Upper lobe of right lung (tissue), 1 donor: Measurements from ENCODE around the gene SLC9A9. TPM values are rescaled to one million over a fixed set of nuclear protein-coding genes. Genes with fewer than 3 reads are reported as not detected.

Experiments used
- ATAC-seq: fragments of 200-7000 bp; cut with Tn5 transposase; one replicate; pipeline ENCODE4 v1.9.1; 2020; ENCODE audit warnings: mild to moderate bottlenecking, moderate library complexity
- DNase-seq: peaks from one replicate; pipeline ENCODE4 v3.0.0-alpha.2; 2020
- H3K27ac ChIP-seq: fragments of 200-600 bp; one replicate; pipeline ENCODE4 v1.8.0; 2022
- H3K27me3 ChIP-seq: fragments of 200-600 bp; one replicate; pipeline ENCODE4 v1.8.0; 2022; ENCODE audit warnings: mild to moderate bottlenecking
- H3K36me3 ChIP-seq: fragments of 200-600 bp; one replicate; pipeline ENCODE4 v1.8.0; 2022
- H3K4me1 ChIP-seq: fragments of 200-600 bp; one replicate; pipeline ENCODE4 v1.8.0; 2022
- H3K4me3 ChIP-seq: fragments of 200-600 bp; one replicate; pipeline ENCODE4 v1.8.0; 2022; ENCODE audit warnings: mild to moderate bottlenecking
- H3K9me3 ChIP-seq: fragments of 200-600 bp; one replicate; pipeline ENCODE4 v1.8.0; 2022
- intact Hi-C: fragments of 100-400 bp; cut with DNase I; formaldehyde crosslinking; loops from one replicate; pipeline ENCODE4 v1.11.0; 2022
- total RNA-seq: library from RNA; stranded (reverse); fragmentation: NEBNext Ultra II Directional; extraction: Animal tissue kit (Norgen Biotek cat#: 25700); gene quantifications from one replicate; pipeline ENCODE4 v1.2.1, GENCODE V29; 2021
- TF ChIP-seq, protein P1 (sequence below): fragments of 200-600 bp; IDR thresholded peaks from one replicate; pipeline ENCODE4 v1.8.0; 2022; ENCODE audit warnings: antibody characterized with exemption
- donor health status: DM: no; HTN: yes; CAD: no; lungs with severe emphysema.

SLC9A9 gene
- total RNA-seq, 1 donor from 2014 or later, result 13.3 TPM

DNA sequence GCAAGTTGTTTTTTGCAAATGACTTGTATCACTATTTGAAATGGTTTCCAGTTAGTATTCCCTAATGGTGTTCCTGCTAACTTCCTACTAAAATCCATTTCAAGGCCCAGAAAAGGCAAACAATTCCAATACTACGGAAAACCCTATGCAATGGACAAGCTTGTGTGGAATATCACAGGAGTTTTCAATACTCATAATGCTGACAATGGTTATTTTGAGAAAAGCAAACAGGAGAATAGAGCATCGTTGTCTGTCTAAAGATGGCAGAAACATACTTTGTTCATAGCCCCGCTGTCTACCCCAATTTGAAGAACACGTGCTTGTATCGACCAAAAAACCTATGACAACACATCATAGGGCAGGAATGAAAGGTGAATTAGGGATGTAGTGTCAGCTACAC, 400.8 kb downstream of the SLC9A9 start:
- ATAC-seq, result no peak
- H3K36me3 ChIP-seq, result no peaks in the 10 kb centered on the region
- TF ChIP-seq, protein P1, sequence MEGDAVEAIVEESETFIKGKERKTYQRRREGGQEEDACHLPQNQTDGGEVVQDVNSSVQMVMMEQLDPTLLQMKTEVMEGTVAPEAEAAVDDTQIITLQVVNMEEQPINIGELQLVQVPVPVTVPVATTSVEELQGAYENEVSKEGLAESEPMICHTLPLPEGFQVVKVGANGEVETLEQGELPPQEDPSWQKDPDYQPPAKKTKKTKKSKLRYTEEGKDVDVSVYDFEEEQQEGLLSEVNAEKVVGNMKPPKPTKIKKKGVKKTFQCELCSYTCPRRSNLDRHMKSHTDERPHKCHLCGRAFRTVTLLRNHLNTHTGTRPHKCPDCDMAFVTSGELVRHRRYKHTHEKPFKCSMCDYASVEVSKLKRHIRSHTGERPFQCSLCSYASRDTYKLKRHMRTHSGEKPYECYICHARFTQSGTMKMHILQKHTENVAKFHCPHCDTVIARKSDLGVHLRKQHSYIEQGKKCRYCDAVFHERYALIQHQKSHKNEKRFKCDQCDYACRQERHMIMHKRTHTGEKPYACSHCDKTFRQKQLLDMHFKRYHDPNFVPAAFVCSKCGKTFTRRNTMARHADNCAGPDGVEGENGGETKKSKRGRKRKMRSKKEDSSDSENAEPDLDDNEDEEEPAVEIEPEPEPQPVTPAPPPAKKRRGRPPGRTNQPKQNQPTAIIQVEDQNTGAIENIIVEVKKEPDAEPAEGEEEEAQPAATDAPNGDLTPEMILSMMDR, result no peak
- H3K27ac ChIP-seq, result no peak overlapping the region
- no peak overlapping the region for H3K4me3 ChIP-seq
- no peaks in the 10 kb centered on the region for H3K9me3 ChIP-seq
- no peaks in the 10 kb centered on the region for H3K27me3 ChIP-seq
- peaks cover 9% of the 10 kb centered on the region for H3K4me1 ChIP-seq
- no peak for DNase-seq
- intact Hi-C loops, result no loop called here

DNA sequence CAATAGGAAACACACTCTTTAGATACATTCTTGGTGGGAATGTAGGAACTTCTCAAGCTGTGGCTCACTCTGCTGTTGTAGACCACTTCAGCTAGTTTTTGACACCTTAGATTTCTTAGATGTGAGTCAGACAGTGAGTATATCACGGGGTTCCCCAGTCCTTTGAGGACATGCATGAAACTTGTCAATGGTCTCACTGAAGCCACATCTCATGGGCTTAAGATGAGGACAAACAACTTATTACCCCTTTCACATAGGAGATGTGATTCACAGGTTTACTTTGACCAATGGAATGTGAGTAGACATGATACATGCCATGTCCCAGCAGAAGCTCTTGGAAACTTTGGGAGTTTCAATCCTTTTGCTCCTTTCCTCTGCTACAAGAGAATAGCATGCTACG, 403.1 kb downstream of the SLC9A9 start:
- intact Hi-C loops, result no loop called here
- H3K9me3 ChIP-seq, result no peaks in the 10 kb centered on the region
- H3K27me3 ChIP-seq, result no peaks in the 10 kb centered on the region
- ATAC-seq, result no peak
- TF ChIP-seq, protein P1, result no peak
- H3K36me3 ChIP-seq, result no peaks in the 10 kb centered on the region
- peak overlapping the region; percentile 37 for H3K27ac ChIP-seq
- no peak for DNase-seq
- peaks cover 9% of the 10 kb centered on the region for H3K4me1 ChIP-seq
- no peak overlapping the region for H3K4me3 ChIP-seq

DNA sequence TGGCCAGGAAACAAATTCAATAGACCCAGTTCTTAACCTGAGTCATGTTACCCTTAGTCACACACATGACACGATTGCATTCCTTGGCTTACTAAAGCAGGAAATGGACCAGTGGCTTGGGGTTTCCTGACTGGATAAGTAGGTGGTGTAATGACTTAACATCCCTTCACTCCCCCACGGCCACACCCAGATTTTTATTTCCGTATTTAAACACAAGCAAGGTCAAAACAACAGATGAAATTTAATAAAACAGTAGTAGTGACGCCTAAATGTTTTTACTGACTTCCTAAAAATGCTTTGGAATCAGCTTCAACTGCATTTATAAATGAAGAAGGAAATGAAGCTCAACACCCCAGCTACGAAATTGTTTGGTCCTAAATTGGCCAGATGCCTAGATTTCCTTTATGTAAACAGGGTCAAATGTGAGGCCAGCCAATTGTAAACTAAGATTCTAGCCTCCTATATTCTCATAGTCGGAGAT, 404.4 kb downstream of the SLC9A9 start:
- no peak overlapping the region for H3K4me3 ChIP-seq
- no peaks in the 10 kb centered on the region for H3K27me3 ChIP-seq
- TF ChIP-seq, protein P1, result no peak
- H3K9me3 ChIP-seq, result no peaks in the 10 kb centered on the region
- intact Hi-C loops, result no loop called here
- H3K4me1 ChIP-seq, result peaks cover 9% of the 10 kb centered on the region
- H3K36me3 ChIP-seq, result no peaks in the 10 kb centered on the region
- ATAC-seq (peak; percentile 96), DNase-seq (no peak)
- H3K27ac ChIP-seq, result peak overlapping the region; percentile 37

DNA sequence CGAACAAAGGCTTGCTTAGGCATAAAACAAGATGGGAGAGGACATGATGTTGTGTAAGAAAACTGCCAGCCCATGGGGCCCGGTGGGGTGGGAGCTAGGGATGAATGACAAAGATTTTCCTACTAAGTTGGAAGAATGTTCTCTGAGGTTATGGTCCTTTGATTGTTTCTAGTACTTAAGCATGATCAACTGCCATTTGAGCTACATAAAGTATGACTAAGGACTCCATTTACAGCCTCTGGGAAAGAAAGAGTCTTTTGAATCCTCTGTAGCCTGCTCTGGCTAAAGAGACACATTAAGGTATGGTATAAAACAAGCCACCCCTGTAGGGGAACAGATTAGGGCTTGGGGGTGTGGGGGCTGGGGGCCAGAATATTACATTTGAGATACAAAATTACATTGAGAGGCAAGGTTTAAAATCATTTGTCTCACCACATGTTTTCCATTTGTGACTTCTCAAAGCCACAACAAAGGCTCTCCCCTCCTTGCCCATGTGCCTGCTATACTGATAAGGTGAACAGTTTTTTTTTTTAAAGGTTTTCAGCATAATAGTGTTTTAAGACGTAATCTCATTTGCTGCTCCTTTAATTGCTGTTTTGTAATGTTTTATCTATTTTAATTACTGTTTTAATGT, 405.3 kb downstream of the SLC9A9 start:
- Histone ChIP-seq H3K27ac (peak overlapping the region; percentile 63), H3K4me1 (peaks cover 9% of the 10 kb centered on the region), H3K36me3 (no peaks in the 10 kb centered on the region), H3K4me3 (no peak overlapping the region), H3K9me3 (no peaks in the 10 kb centered on the region), H3K27me3 (no peaks in the 10 kb centered on the region)
- ATAC-seq (no peak), DNase-seq (no peak)
- intact Hi-C loops, result no loop called here
- TF ChIP-seq, protein P1, result no peak

DNA sequence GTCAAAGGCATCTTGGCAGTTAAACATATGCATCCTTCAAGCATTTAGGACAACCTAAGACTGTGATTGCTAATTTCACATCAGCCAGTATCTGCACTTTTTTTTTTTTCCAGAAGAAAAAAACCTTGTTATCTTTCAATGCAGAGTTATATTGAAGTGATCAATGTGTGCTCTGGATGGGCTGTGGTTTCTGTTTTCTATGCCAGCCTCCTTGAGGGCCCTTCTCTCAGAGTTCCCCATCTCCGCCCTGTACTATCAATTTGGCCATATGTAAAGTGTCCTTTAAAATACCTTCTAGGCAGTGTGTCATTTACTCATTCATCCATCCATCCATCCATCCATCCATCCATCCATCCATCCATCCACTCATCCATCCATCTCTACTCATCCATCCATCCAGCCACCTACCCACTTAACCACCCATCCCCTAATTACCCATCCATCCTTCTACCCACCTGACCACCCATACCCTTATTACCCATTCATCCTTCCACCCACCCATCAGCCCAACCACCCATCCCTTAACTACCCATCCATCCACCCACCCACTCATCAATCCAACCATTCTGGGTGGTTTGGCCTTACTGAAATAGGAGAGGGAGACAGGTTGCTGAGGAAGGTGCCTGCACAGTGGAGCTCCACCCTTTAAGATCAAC, 406.6 kb downstream of the SLC9A9 start:
- DNase-seq (no peak), ATAC-seq (no peak)
- H3K27ac ChIP-seq, result no peak overlapping the region
- no peaks in the 10 kb centered on the region for H3K27me3 ChIP-seq
- H3K36me3 ChIP-seq, result no peaks in the 10 kb centered on the region
- no peaks in the 10 kb centered on the region for H3K9me3 ChIP-seq
- no peak overlapping the region for H3K4me3 ChIP-seq
- TF ChIP-seq, protein P1, result no peak
- intact Hi-C loops, result no loop called here
- peaks cover 9% of the 10 kb centered on the region for H3K4me1 ChIP-seq
